ENCODE data around the gene EDA.

The EDA gene

GRCh38 chrX:70084592-70085240 lies 468.8 kb downstream of the EDA start:
- no peak for DNase-seq

- DNase-seq: no peak
Observed at GRCh38 chrX:70087857-70088630, 472.1 kb downstream of the EDA start.

GRCh38 chrX:70088751-70089150 lies 472.8 kb downstream of the EDA start:
- no peak for DNase-seq

Measured in T-helper 9 cell (primary cell).